ENCODE results near the gene EIF6.
A peak's percentile ranks its signal among the peaks of the same experiment; 100 is the strongest.

DNA sequence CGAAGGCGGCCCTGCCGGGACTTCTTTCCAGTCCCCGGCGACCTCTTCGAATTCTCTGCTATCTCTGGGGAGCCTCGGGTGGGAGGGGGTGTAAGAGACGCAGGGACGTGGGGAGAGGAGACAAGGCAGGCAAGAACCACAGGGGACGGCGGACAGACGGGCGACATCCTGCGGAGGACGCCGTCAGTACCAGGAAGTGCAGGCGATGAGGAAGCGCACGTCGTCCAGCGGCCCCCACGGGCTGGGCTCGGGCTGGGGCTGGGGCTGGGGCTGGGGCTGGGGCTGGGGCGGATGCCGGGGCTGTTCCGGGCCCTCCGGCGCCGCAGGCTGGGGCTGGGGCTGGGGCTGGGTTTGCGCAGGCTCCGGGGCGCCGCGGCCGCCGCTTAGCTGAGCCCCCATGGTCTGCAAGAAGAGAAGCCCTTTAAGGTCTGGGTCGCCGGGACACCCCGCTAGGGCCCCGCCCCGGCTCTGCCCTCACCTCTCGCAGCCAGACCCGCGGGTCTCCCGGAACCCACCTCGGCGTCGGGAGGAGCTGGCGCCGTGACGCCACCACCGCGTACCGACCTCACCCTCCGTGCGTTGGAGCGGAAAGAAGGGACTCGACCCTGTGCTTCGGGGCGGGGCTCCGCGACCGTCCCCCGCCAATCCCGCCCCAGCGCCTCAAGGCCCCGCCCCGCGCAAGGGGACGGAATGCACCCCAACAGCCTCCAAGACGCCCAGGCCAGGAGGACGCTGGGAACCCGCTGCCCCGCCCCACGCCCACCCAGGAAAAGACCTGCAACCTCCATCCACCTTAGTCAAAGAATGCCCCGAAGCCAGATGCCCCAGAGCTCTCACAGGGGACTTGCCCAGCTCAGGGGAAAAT is 6.8 kb downstream of the EIF6 start, which contains the start of gene MMP24OS:
- TF ChIP-seq POLR2AphosphoS5 (IDR thresholded peaks at IDR 0.05; ENCODE audit: low read depth, low read length): peak; percentile 93
- TF ChIP-seq POLR2A (IDR thresholded peaks at IDR 0.05; ENCODE audit: low read depth, low read length): peak; percentile 93

Data from GM12892 (cell line).